HG03196 (cell line): ENCODE results near the gene SKIC2.
"Not testable (repeated sequence)": the region's sequence is repeated elsewhere in the genome, so short reads cannot be mapped to it uniquely, and the experiment has no call there.

ENCODE experiments used
- ATAC-seq: cut with Tn5 transposase; IDR thresholded peaks from one replicate; pipeline ENCODE4 v1.9.1; 2021; ENCODE audit not compliant: unreplicated experiment

Gene SKIC2

GRCh38 chr6:31968791-31969711, 10.1 kb downstream of the SKIC2 start:
- no peak for ATAC-seq

DNA sequence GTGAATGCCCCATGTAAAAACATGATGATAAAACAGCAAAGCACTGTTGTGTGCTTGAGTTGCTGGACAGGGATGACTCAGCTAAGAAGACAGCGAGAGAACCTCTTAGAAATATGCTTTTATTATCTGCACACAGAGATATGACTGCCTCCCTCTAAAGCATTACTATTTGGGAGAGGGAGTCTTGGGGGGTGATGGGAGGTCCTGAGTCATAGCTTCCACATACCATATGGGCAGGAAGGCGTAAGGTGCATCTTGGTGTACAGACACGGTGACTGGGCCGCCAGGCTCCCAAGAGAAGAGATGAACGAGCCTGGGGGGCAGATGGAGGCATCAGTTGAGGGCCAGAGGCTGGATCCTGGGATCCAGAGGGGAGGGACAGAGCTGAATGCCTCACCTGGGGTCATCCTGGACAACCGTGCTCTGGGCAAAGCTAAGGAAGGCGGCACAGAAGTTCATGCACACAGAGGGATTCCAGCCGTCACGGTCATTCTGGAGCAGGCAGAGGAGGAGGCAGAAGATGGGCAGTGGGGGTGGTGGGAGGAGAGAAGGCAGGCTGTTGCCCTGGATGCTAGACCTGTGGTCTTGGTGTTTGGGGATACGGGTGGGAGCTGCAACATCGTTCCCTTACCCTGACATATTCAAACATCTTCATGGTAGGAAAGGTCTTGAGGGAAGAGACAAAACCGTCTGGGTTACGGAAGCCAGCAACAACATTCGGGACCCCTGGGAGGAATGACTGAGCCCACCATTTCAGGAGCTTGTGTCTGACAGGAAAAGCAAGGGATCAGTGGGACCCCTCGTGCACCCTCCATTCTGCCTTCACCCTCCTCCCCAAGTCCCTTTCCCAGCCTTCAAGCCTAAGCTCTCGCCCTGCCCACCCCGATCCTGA, 11.0 kb downstream of the SKIC2 start:
- ATAC-seq = no peak

- ATAC-seq = no peak
Measured at GRCh38 chr6:31970604-31971271, 11.8 kb downstream of the SKIC2 start.

GRCh38 chr6:31971279-31971992, 12.5 kb downstream of the SKIC2 start:
- ATAC-seq = no peak

DNA sequence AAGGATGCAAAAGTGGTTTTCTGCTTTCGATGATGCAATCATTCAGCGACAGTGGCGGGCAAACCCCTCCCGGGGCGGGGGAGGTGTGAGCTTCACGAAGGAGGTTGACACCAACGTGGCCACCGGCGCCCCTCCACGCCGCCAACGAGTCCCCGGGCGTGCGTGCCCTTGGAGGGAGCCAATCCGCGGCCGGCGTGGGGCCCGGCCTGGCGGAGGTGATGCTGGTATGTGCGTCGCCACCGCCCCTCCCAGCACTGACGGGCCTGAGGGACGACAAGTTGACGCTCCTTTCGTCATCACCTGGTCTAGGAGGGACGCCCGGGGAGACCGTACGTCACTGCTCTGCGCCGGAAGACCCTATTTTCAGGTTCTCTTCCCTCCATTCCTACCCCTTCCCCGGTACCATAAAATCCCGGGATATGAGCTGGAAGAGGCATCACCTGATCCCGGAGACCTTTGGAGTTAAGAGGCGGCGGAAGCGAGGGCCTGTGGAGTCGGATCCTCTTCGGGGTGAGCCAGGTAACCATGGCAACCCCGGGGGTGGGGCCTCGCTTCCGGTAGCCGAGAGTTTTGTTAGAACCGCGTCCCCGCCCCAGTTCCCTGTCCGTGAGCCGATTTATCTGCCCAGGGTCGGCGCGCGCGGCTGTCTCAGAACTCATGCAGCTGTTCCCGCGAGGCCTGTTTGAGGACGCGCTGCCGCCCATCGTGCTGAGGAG, 13.2 kb downstream of the SKIC2 start, which contains the start of gene DXO:
Gene DXO, minus strand, starts transcription at position 146 of the 716 bp plus-strand sequence. CDS start 463 bp downstream, outside the sequence.
- ATAC-seq = peak; percentile 79

DNA sequence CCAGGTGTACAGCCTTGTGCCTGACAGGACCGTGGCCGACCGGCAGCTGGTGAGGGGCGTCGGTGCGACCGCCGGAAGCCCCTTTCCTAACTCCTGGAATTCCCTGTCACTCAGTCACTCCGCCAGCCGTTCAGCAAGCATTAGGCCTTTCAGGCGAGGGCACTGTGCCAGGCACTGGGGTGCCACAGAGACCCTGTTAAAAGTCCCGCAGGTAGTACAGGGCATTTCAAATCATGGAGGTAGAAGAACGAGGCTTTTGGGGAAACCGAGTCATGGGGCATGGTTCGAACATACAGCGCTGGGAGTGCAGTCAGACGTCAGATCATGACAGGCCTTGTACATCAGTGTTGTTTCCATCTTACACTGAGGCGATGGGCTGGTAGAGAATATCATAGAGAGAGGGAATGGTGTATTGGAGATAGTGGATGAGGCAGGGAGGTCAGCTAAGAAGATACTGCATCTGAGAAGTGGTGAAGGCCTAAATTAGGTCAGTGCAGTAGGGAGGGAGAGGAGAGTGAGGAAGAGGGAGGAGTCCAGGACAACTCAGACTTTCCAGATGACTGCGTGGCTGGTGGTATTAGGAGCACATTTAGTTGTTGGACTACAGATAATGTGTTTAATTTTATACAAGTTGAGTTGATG, 13.9 kb downstream of the SKIC2 start:
- ATAC-seq = no peak

GRCh38 chr6:31976065-31976464, 17.1 kb downstream of the SKIC2 start:
- ATAC-seq = not testable (repeated sequence)

DNA sequence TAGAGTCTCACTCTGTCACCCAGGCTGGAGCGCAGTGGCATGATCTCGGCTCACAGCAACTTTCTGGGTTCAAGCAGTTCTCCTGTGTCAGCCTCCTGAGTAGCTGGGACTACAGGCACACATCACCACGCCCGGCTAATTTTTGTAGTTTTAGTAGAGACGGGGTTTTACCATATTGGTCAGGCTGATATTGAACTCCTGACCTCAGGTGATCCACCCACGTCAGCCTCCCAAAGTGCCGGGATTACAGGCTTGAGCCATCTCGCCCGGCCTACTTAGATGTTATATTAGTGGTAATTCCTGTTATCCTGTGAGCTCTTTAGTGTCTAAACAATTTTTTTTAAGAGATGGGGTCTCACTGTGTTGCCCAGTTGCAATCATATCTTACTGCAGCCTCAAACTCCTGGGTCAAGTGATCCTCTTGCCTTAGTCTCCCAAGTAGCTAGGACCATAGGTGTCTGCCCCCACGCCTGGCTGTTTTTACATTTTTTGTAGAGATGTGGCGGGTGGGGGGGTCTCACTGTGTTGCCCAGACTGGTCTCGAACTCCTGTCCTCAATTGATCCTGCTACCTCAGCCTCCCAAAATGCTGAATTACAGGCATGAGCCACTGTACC, 18.9 kb downstream of the SKIC2 start:
- no peak for ATAC-seq

- no peak for ATAC-seq
Measured at GRCh38 chr6:31978831-31979230, 19.9 kb downstream of the SKIC2 start.

DNA sequence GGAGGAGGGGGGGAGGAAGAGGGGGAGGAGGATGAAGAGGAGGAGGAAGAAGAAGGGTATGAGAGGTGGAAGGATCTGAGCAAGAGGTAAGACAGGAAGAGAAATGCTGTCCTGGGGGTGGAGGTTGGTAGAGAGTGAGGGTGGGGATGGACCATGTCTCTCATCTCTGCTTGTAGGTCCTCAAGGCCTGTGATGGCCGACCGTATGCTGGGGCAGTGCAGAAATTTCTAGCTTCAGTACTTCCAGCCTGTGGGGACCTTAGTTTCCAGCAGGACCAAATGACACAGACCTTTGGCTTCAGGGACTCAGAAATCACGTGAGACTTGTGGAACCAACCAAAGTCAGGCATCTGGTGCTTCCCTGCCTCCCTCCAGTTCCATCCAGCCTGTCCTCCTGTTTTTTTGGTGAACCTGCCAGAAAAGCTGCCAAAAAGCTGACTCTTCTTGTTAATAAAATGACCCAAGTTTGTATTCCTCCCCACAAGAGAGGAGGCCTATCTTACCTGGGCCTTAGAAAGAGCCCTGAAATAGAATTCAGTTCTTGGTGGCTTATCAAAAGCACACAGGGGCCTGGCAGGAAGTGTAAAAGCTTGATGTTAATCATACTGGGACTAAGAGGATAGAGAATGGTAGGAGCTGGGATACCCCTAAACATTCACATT, 20.4 kb downstream of the SKIC2 start:
- no peak for ATAC-seq

- not testable (repeated sequence) for ATAC-seq
Measured at GRCh38 chr6:31980195-31980876, 21.4 kb downstream of the SKIC2 start.

GRCh38 chr6:31980998-31981397, 22.0 kb downstream of the SKIC2 start:
- not testable (repeated sequence) for ATAC-seq

GRCh38 chr6:31981744-31982143, 22.8 kb downstream of the SKIC2 start, which contains the start of gene C4A:
Gene C4A, plus strand, starts transcription at chr6:31982057. Its CDS starts 51 bp downstream, at chr6:31982108.
- not testable (repeated sequence) for ATAC-seq

DNA sequence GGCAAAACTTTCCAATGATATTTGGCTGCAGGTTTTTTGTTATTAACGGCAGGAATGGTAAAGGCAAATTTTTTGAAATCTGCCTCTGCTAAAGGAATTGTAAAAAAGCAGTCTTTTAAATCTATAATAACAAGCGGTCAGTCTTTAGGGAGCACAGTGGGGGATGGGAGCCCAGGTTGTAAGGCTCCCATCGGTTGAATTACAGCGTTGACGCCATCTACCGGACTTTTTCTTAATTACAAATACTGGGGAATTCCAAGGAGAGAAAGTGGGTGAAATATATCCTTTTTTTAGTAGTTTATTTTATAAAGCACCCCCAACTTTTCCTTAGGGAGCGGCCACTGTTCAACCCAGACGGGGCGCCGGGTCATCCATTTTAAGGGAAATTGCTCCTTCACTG, 30.4 kb downstream of the SKIC2 start:
- ATAC-seq = not testable (repeated sequence)

DNA sequence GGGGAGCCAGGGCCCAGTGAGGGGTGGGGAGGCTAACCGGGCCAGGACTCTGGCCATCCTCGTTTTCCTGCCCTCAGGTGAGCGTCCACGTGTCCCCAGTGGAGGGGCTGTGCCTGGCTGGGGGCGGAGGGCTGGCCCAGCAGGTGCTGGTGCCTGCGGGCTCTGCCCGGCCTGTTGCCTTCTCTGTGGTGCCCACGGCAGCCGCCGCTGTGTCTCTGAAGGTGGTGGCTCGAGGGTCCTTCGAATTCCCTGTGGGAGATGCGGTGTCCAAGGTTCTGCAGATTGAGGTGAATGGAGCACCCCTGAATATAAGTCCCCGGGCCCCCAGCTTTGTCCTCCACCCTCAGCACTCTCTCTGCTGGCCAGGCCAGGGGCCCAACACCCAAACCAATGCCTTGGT, 35.4 kb downstream of the SKIC2 start:
- ATAC-seq = not testable (repeated sequence)

- not testable (repeated sequence) for ATAC-seq
Measured at GRCh38 chr6:31996385-31996784, 37.4 kb downstream of the SKIC2 start.

DNA sequence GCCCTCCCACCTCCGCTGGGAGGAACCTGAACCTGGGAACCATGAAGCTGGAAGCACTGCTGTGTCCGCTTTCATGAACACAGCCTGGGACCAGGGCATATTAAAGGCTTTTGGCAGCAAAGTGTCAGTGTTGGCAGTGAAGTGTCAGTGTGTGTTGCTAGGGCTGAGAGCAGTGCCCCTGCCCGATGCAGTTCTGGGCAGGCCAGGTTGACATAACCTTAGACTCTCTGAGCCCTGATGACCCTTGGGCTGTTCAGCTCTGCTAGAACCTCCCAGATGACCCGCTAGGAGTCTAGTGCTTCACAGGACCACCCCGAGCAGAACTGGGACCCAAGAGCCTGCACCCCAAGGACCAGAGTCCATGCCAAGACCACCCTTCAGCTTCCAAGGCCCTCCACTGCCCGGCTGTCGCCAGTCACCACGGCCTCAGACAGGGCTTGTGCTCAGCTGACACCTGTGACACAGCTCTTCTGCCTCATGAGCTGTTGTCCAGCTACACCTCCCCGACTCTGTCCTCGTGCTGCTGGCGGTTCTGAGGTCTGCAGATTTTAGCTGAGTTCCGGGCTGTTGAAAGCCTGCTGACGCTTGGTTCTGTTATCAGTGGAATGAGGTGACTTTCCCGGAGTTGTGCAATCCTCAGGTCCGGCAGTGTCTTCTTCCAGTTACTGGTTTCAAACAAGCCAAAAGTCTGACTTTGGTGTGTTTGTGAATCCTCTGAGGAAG, 43.7 kb downstream of the SKIC2 start:
- not testable (repeated sequence) for ATAC-seq
